Kidney (tissue), 14 donors: ENCODE results near the gene SLC25A20. TPM values are rescaled to one million over a fixed set of nuclear protein-coding genes. Genes with fewer than 3 reads are reported as not detected.

Experiments
- DNase-seq, 5 donors: peaks; one replicate each; pipeline ENCODE4 v3.0.0-alpha.2; 2013 to 2020
- FAIRE-seq: peaks from 2 replicates; lab custom pipeline; 2012; peaks lifted over from hg19 to GRCh38; lab: Jason Lieb, UNC
- H3K27ac ChIP-seq, 2 donors: one replicate each; pipeline ENCODE4 v1.7.0; 2013; ENCODE audit warnings: low read depth in 2 of 2, low read length in 2 of 2, inconsistent platforms in 1 of 2
- H3K27me3 ChIP-seq: one replicate; pipeline ENCODE4 v1.7.1; 2013; ENCODE audit warnings: low read length, inconsistent platforms; ENCODE audit not compliant: control insufficient read depth, insufficient read depth
- H3K36me3 ChIP-seq, 3 donors: one replicate each; pipeline versions ENCODE4 v1.7.0 to v1.7.1; 2013; ENCODE audit warnings: low read length in 3 of 3, control low read depth in 1 of 3, inconsistent platforms in 1 of 3; ENCODE audit not compliant: insufficient read depth in 3 of 3, control insufficient read depth in 2 of 3
- H3K4me1 ChIP-seq, 3 donors: one replicate each; pipeline versions ENCODE4 v1.7.0 to v1.7.1; 2013; ENCODE audit warnings: low read length in 3 of 3, inconsistent platforms in 1 of 3, low read depth in 1 of 3; ENCODE audit not compliant: control insufficient read depth in 2 of 3, insufficient read depth in 2 of 3
- H3K4me3 ChIP-seq, 3 donors: one replicate each; pipeline versions ENCODE4 v1.7.0 to v1.8.1; 2013; ENCODE audit warnings: low read length in 3 of 3, control low read depth in 1 of 3, inconsistent platforms in 1 of 3
- H3K9ac ChIP-seq, 3 donors: one replicate each; pipeline versions ENCODE4 v1.7.0 to v1.7.1; 2013; ENCODE audit warnings: low read length in 3 of 3, control low read depth in 1 of 3, inconsistent platforms in 1 of 3
- H3K9me3 ChIP-seq, 3 donors: one replicate each; pipeline versions ENCODE4 v1.7.0 to v1.7.1; 2013; ENCODE audit warnings: low read length in 3 of 3, control low read depth in 1 of 3, inconsistent platforms in 1 of 3; ENCODE audit not compliant: control insufficient read depth in 2 of 3, insufficient read depth in 1 of 3
- CTCF ChIP-seq: IDR thresholded peaks from 3 replicates; pipeline ENCODE4 v1.5.1; 2012; ENCODE audit warnings: mild to moderate bottlenecking, moderate library complexity, borderline replicate concordance; ENCODE audit not compliant: insufficient read depth; ENCODE audit errors: extremely low read depth
- intact Hi-C: fragments of 100-400 bp; cut with DNase I; formaldehyde crosslinking; loops from one replicate; pipeline ENCODE4 v1.11.1; 2022
- polyA plus RNA-seq: library from polyadenylated mRNA; stranded (reverse); fragments of 350-450 nt; fragmentation: Illumina TruSeq; extraction: RNeasy Lipid Tissue Mini Kit (QIAGEN cat#74804); gene quantifications from one replicate; pipeline ENCODE4 v1.2.3, GENCODE V29; 2014; ENCODE audit warnings: low read depth, low replicate concordance; ENCODE audit not compliant: insufficient read depth
- total RNA-seq: library from RNA; stranded (reverse); fragmentation: NEBNext Ultra II Directional; extraction: Animal tissue kit (Norgen Biotek cat#: 25700); gene quantifications from one replicate; pipeline ENCODE4 v1.2.1, GENCODE V29; 2021
- donor health status: control.
- donor health status: control.
- donor health status: control.
- donor health status: control.
- donor health status: control.
- donor health status: DM: yes; HTN: yes; CAD: no.
- donor health status: Normal renal cell carcinoma (clear cell type).

SLC25A20 gene
- total and polyA plus RNA-seq, 2 donors from 2014 or later: 9.9 to 59.2 TPM

GRCh38 chr3:48945432-48945831 is 46.8 kb upstream of the SLC25A20 start:
- DNase-seq (no peak), FAIRE-seq (no peak)
- Histone ChIP-seq H3K9ac (no peak overlapping the region), H3K4me1 (no peaks in the 10 kb centered on the region), H3K36me3 (no peaks in the 10 kb centered on the region), H3K9me3 (no peaks in the 10 kb centered on the region), H3K27ac (no peak overlapping the region), H3K27me3 (no peaks in the 10 kb centered on the region), H3K4me3 (no peak overlapping the region)
- intact Hi-C loops: no loop called here
- no peak for TF ChIP-seq CTCF

- Histone ChIP-seq H3K27ac (no peak overlapping the region), H3K4me3 (no peak overlapping the region), H3K9ac (no peak overlapping the region), H3K27me3 (no peaks in the 10 kb centered on the region), H3K4me1 (no peaks in the 10 kb centered on the region), H3K9me3 (no peaks in the 10 kb centered on the region), H3K36me3 (peaks cover 0 to 5% (median 3%) of the 10 kb centered on the region in 3 donors)
- FAIRE-seq (no peak), DNase-seq (no peak)
- TF ChIP-seq CTCF: no peak
- intact Hi-C loops: no loop called here
These were observed 40.0 kb upstream of the SLC25A20 start for GRCh38 chr3:48938689-48939088.

GRCh38 chr3:48938156-48938555 is 39.5 kb upstream of the SLC25A20 start:
- Histone ChIP-seq H3K4me1 (no peaks in the 10 kb centered on the region), H3K27ac (no peak overlapping the region), H3K36me3 (peaks cover 0 to 5% (median 3%) of the 10 kb centered on the region in 3 donors), H3K4me3 (no peak overlapping the region), H3K9ac (no peak overlapping the region), H3K9me3 (no peaks in the 10 kb centered on the region), H3K27me3 (no peaks in the 10 kb centered on the region)
- no peak for TF ChIP-seq CTCF
- no peak for DNase-seq
- no peak for FAIRE-seq
- intact Hi-C loops: no loop called here

- H3K4me1 ChIP-seq: no peaks in the 10 kb centered on the region
- no peak overlapping the region for H3K9ac ChIP-seq
- intact Hi-C loops: no loop called here
- TF ChIP-seq CTCF: no peak
- no peaks in the 10 kb centered on the region for H3K9me3 ChIP-seq
- H3K36me3 ChIP-seq: peaks cover 0 to 9% (median 3%) of the 10 kb centered on the region in 3 donors
- no peak for FAIRE-seq
- no peak overlapping the region for H3K27ac ChIP-seq
- H3K27me3 ChIP-seq: no peaks in the 10 kb centered on the region
- no peak for DNase-seq
- no peak overlapping the region for H3K4me3 ChIP-seq
These were observed 36.8 kb upstream of the SLC25A20 start for GRCh38 chr3:48935530-48935929.
